Activated naive CD8-positive, alpha-beta T cell treated with anti-CD3 and anti-CD28 coated beads, Interleukin-2, amount 10 ng/mL, durations not matched to agents 7 days and 5 days (primary cell): ENCODE measurements around the gene THUMPD1. TPM values are rescaled to one million over a fixed set of nuclear protein-coding genes. Genes with fewer than 3 reads are reported as not detected.
"Not testable (repeated sequence)": the region's sequence is repeated elsewhere in the genome, so short reads cannot be mapped to it uniquely, and the experiment has no call there.

Experiments
- ATAC-seq: fragments of 150-1000 bp; cut with Tn5 transposase; one replicate; pipeline ENCODE4 v1.10.0; 2021; ENCODE audit warnings: low read depth, moderate library complexity
- POLR2A ChIA-PET: fragments of 350-600 bp; sonication (Branson Sonifier 250); formaldehyde crosslinking; loops from one replicate; lab custom pipeline; 2021; ENCODE audit warnings: antibody characterized with exemption; lab: Charles Lee
- DNase-seq: peaks from one replicate; pipeline ENCODE4 v3.0.0; 2021
- H3K27ac Mint-ChIP-seq: one replicate; pipeline ENCODE4 v1.8.0; 2022; ENCODE audit warnings: mild to moderate bottlenecking, mixed read lengths
- H3K27me3 Mint-ChIP-seq: one replicate; pipeline ENCODE4 v1.8.0; 2022; ENCODE audit warnings: mild to moderate bottlenecking, moderate library complexity, mixed read lengths
- H3K36me3 Mint-ChIP-seq: one replicate; pipeline ENCODE4 v1.8.0; 2021; ENCODE audit warnings: mild to moderate bottlenecking, mixed read lengths
- H3K4me1 Mint-ChIP-seq: one replicate; pipeline ENCODE4 v1.8.0; 2021; ENCODE audit warnings: mixed read lengths
- H3K4me3 Mint-ChIP-seq: one replicate; pipeline ENCODE4 v1.8.0; 2022; ENCODE audit warnings: mild to moderate bottlenecking, moderate library complexity, mixed read lengths
- H3K9me3 Mint-ChIP-seq: one replicate; pipeline ENCODE4 v1.8.0; 2021; ENCODE audit warnings: mixed read lengths
- total RNA-seq, 2 experiments: library from RNA; stranded (reverse); gene quantifications; one replicate each; pipeline ENCODE4 v1.2.3, GENCODE V29; 2021

The THUMPD1 gene
- total RNA-seq: 10 to 100 TPM; 53.0 to 53.6 TPM

GRCh38 chr16:20741554-20742285 is at the start of gene THUMPD1:
TSS of gene THUMPD1 (minus strand) at chr16:20741818. CDS start at chr16:20741739, 79 bp downstream.
- ATAC-seq (peak; percentile 95), DNase-seq (peak; percentile 96)
- Mint-ChIP-seq H3K27ac (peak within 1 kb of the TSS; percentile 92), H3K27me3 (no peaks in the 10 kb centered on the region), H3K36me3 (peaks cover 9% of the 10 kb centered on the region), H3K4me3 (peak within 1 kb of the TSS; percentile 94), H3K9me3 (peaks cover 3% of the 10 kb centered on the region), H3K4me1 (peaks cover 11% of the 10 kb centered on the region)
- POLR2A ChIA-PET: interaction anchor here (0.6 to 2.5 kb wide), 9 partner anchors 22 to 559 kb away, joined by 3 to 15 read pairs (median 3); partner anchors contain the start of genes ACSM3, ERI2, LDAF1 and REXO5

DNA sequence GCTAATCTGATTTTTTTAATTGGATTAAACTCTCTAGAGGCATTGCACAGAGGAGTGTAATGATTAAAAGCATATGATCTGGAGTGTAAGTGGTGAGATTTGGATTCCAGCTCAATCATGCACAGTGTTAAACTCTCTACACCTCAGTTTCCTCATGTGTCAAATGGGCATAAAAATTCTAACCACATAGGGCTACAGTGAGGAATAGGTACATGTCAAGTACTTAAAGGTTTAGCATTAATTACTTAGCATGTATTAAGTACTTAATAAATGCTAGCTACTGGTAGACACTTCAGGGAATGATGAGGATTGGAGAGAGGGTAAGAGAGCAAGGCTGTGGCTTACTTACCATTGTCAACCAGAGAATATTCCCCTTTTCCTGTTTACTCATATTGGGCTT is 47.5 kb upstream of the THUMPD1 start:
- Mint-ChIP-seq H3K36me3 (no peaks in the 10 kb centered on the region), H3K27me3 (no peaks in the 10 kb centered on the region), H3K4me1 (no peaks in the 10 kb centered on the region), H3K27ac (no peak overlapping the region), H3K9me3 (no peaks in the 10 kb centered on the region), H3K4me3 (no peak overlapping the region)
- POLR2A ChIA-PET: interaction anchor here (0.6 kb wide), 1 partner anchor 9 kb away, joined by 3 read pairs; no protein-coding TSS in a partner anchor
- ATAC-seq: no peak
- no peak for DNase-seq

DNA sequence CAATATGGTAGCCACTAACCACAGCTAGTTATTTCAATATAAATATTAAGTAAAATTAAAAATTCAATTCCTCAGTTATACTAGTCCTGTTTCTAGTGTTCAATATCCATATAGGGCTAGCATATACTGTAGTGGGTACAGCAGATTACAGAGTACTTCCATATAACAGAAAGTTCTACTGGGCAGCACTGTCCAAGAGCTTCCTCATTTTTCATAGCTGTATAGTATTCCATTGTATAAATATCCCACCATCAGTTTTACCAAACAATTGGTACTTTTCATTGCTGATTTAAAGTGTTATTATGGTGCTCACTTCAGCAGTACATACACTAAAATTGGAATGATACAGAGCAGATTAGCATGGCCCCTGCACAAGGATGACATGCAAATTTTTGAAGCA is 42.6 kb upstream of the THUMPD1 start:
- no peaks in the 10 kb centered on the region for H3K27me3 Mint-ChIP-seq
- H3K9me3 Mint-ChIP-seq: no peaks in the 10 kb centered on the region
- no peaks in the 10 kb centered on the region for H3K4me1 Mint-ChIP-seq
- no peak overlapping the region for H3K27ac Mint-ChIP-seq
- H3K36me3 Mint-ChIP-seq: no peaks in the 10 kb centered on the region
- ATAC-seq: no peak
- H3K4me3 Mint-ChIP-seq: no peak overlapping the region
- POLR2A ChIA-PET: no interaction called here
- DNase-seq: no peak

DNA sequence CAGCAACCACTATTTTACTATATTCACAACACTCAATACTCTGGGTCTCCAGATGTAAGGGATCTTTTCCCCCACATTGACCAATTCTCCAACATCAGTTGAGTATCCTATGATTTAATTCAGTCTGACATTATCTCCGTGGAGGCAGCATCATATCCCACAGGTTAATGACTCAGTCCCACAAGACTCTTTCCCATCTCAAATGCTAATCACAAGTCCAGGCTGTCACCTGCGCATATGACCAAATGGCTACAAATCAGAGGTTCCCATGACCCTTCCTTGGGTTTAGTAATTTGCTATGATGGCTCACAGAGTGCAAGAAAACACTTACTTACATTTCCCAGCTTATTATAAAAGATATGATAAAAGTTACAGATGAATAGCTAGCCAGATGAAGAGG is 40.9 kb upstream of the THUMPD1 start:
- POLR2A ChIA-PET: no interaction called here
- ATAC-seq: no peak
- Mint-ChIP-seq H3K4me1 (no peaks in the 10 kb centered on the region), H3K9me3 (no peaks in the 10 kb centered on the region), H3K4me3 (no peak overlapping the region), H3K27me3 (no peaks in the 10 kb centered on the region), H3K36me3 (no peaks in the 10 kb centered on the region), H3K27ac (no peak overlapping the region)
- no peak for DNase-seq

DNA sequence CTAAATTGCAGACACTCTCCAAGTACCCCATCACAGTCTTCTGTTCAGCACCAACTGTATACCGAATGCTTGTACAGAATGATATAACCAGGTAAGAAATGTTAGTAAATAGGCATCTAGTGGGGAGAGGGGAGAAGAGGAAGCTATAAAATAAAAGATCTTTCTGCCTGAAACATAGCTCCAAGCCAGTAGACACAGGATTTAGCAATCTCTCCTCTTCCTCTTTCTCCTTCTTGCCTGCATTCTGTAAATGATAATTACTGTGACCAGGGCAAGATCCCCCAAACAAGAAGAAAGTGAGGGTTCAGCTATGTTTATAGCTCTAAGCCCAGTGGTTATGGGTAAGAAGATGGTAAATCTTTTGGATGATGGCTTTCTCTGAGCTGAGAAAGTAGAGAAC is 40.1 kb upstream of the THUMPD1 start:
- Mint-ChIP-seq H3K4me1 (no peaks in the 10 kb centered on the region), H3K9me3 (no peaks in the 10 kb centered on the region), H3K4me3 (no peak overlapping the region), H3K36me3 (no peaks in the 10 kb centered on the region), H3K27me3 (no peaks in the 10 kb centered on the region), H3K27ac (no peak overlapping the region)
- ATAC-seq (no peak), DNase-seq (no peak)
- POLR2A ChIA-PET: no interaction called here

GRCh38 chr16:20774703-20775362 is 33.2 kb upstream of the THUMPD1 start:
- peaks cover 4% of the 10 kb centered on the region for H3K4me1 Mint-ChIP-seq

DNA sequence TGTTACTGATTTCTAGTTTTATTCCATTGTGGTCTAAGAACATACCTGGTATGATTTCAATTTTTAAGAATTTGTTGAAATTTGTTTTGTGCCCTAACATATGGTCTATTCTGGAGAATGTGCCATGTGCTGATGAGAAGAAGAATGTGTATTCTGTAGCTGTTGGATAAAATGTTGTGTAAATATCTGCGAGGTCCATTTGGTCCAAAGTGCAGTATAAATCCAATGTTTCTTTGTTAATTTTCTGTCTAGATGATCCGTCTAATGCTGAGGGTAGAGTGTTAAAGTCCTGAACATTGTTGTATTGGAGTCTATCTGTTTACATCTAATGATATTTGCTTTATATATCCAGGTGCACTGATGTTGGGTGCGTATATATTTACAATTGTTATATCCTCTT is 32.1 kb upstream of the THUMPD1 start:
- Mint-ChIP-seq H3K27ac (no peak overlapping the region), H3K4me3 (no peak overlapping the region), H3K9me3 (no peaks in the 10 kb centered on the region), H3K4me1 (peaks cover 4% of the 10 kb centered on the region), H3K36me3 (no peaks in the 10 kb centered on the region), H3K27me3 (no peaks in the 10 kb centered on the region)
- DNase-seq: no peak
- POLR2A ChIA-PET: interaction anchor here (0.9 kb wide), 1 partner anchor 101 kb away, joined by 3 read pairs; no protein-coding TSS in a partner anchor
- no peak for ATAC-seq

More at GRCh38 chr16:20774703-20775362, 33.2 kb upstream of the THUMPD1 start:
- DNase-seq (peak; percentile 67), ATAC-seq (peak; percentile 92)
- POLR2A ChIA-PET: no interaction called here
- H3K36me3 Mint-ChIP-seq: no peaks in the 10 kb centered on the region
- no peaks in the 10 kb centered on the region for H3K9me3 Mint-ChIP-seq
- no peaks in the 10 kb centered on the region for H3K27me3 Mint-ChIP-seq
- H3K4me3 Mint-ChIP-seq: no peak overlapping the region
- H3K27ac Mint-ChIP-seq: no peak overlapping the region

DNA sequence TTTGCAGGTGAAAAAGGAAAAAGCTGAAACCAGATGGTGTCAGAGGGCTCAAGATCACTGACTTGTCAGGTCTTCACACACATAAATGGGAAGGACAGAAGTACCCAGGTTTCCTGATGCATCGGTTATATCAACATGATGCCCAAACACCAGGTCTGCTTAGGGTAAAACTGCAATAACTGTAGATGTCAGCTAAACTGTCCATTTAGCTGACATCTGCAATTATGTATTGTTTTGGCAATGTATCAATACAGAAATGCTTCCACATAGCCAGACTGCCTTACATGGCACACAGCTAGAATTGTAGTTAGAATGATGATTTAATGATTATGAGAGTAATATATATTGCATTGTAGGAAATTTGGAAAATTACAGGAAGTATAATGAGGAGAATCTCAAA is 27.2 kb upstream of the THUMPD1 start:
- ATAC-seq (no peak), DNase-seq (no peak)
- no peaks in the 10 kb centered on the region for H3K27me3 Mint-ChIP-seq
- H3K36me3 Mint-ChIP-seq: no peaks in the 10 kb centered on the region
- no peak overlapping the region for H3K4me3 Mint-ChIP-seq
- no peaks in the 10 kb centered on the region for H3K9me3 Mint-ChIP-seq
- H3K27ac Mint-ChIP-seq: no peak overlapping the region
- peaks cover 8% of the 10 kb centered on the region for H3K4me1 Mint-ChIP-seq
- POLR2A ChIA-PET: no interaction called here

GRCh38 chr16:20768121-20768520 is 26.5 kb upstream of the THUMPD1 start:
- Mint-ChIP-seq H3K4me3 (no peak overlapping the region), H3K36me3 (no peaks in the 10 kb centered on the region), H3K27me3 (no peaks in the 10 kb centered on the region), H3K27ac (no peak overlapping the region), H3K4me1 (peaks cover 11% of the 10 kb centered on the region), H3K9me3 (no peaks in the 10 kb centered on the region)
- POLR2A ChIA-PET: no interaction called here
- ATAC-seq (no peak), DNase-seq (no peak)

DNA sequence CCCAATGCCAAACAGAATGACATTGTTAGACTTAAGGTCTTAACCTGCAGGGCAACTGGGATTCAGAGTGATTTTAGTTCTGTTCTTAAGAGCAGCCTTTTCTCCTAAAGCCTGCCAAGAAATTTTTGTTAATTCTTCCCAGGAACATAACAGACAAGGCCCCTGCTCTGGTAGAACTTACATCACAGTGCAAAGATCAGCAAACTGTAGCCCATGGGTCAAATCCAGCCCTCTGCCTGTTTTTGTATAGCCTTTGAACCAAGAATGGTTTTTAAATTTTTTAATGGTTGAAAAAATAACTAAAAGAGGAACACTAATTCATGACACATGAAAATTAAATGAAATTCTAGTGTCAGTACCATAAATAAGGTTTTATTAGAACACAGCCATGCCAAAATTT is 26.0 kb upstream of the THUMPD1 start:
- ATAC-seq (no peak), DNase-seq (no peak)
- no peak overlapping the region for H3K4me3 Mint-ChIP-seq
- H3K27ac Mint-ChIP-seq: no peak overlapping the region
- H3K27me3 Mint-ChIP-seq: no peaks in the 10 kb centered on the region
- POLR2A ChIA-PET: no interaction called here
- peaks cover 13% of the 10 kb centered on the region for H3K4me1 Mint-ChIP-seq
- H3K9me3 Mint-ChIP-seq: no peaks in the 10 kb centered on the region
- H3K36me3 Mint-ChIP-seq: peaks cover 1% of the 10 kb centered on the region

GRCh38 chr16:20766294-20766693 is 24.7 kb upstream of the THUMPD1 start:
- ATAC-seq: no peak
- POLR2A ChIA-PET: no interaction called here

DNA sequence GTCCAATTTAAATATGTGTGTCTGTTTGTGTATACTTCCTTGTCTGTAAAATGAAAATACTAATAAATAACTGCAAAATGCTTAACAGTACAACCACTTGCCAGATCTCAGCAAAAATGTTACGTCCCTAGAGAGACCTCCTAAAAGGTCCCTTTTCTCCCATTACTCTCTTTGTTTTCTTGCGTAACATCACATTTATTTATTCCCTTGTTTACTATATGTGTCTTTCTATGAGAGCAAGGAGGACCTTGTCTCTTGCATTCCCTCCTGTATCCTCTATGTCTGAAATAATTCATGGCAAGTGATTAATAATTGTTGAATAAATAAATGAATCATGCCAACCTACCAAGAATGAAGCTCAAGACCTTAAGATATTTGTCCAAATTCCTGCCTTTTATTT is 24.1 kb upstream of the THUMPD1 start:
- no peak for DNase-seq
- H3K36me3 Mint-ChIP-seq: peaks cover 9% of the 10 kb centered on the region
- POLR2A ChIA-PET: interaction anchor here (1.1 kb wide), 1 partner anchor 24 kb away, joined by 5 read pairs; the partner anchor contains the start of gene THUMPD1
- H3K4me1 Mint-ChIP-seq: peaks cover 15% of the 10 kb centered on the region
- ATAC-seq: no peak
- H3K27ac Mint-ChIP-seq: no peak overlapping the region
- H3K9me3 Mint-ChIP-seq: peaks cover 2% of the 10 kb centered on the region
- H3K4me3 Mint-ChIP-seq: no peak overlapping the region
- no peaks in the 10 kb centered on the region for H3K27me3 Mint-ChIP-seq

More at GRCh38 chr16:20766294-20766693, 24.7 kb upstream of the THUMPD1 start:
- H3K4me3 Mint-ChIP-seq: no peak overlapping the region
- H3K36me3 Mint-ChIP-seq: peaks cover 7% of the 10 kb centered on the region
- peaks cover 15% of the 10 kb centered on the region for H3K4me1 Mint-ChIP-seq
- no peaks in the 10 kb centered on the region for H3K27me3 Mint-ChIP-seq
- H3K27ac Mint-ChIP-seq: no peak overlapping the region
- peaks cover 2% of the 10 kb centered on the region for H3K9me3 Mint-ChIP-seq
- DNase-seq: no peak

DNA sequence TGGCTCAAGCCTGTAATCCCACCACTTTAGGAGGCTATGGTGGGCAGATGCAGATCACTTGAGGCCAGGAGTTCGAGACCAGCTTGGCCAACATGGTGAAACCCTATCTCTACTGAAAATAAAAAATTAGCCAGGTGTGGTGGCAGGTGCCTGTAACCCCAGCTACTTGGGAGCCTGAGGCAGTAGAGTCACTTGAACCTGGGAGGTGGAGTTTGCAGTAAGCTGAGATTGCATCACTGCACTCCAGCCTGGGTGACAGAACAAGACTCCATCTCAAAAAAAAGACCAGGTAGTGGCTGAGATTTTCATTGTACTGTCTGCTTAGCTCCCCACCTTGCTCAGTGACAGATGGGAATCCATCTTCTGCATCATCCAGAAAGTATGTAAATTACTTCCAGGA is 22.8 kb upstream of the THUMPD1 start:
- H3K27ac Mint-ChIP-seq: not testable (repeated sequence)

More for the DNA sequence above, 22.8 kb upstream of the THUMPD1 start:
- DNase-seq, ATAC-seq, H3K4me3 Mint-ChIP-seq, H3K9me3 Mint-ChIP-seq, H3K27me3 Mint-ChIP-seq, H3K36me3 Mint-ChIP-seq, POLR2A ChIA-PET: not testable (repeated sequence)
- peaks cover 15% of the 10 kb centered on the region for H3K4me1 Mint-ChIP-seq
